ENCODE measurements around the gene KYAT1. TPM values are rescaled to one million over a fixed set of nuclear protein-coding genes. Genes with fewer than 3 reads are reported as not detected.
"Not testable (repeated sequence)": the region's sequence is repeated elsewhere in the genome, so short reads cannot be mapped to it uniquely, and the experiment has no call there.

Gene KYAT1
- total RNA-seq, 2 donors from 2014 or later = 19.9 to 49.0 TPM

DNA sequence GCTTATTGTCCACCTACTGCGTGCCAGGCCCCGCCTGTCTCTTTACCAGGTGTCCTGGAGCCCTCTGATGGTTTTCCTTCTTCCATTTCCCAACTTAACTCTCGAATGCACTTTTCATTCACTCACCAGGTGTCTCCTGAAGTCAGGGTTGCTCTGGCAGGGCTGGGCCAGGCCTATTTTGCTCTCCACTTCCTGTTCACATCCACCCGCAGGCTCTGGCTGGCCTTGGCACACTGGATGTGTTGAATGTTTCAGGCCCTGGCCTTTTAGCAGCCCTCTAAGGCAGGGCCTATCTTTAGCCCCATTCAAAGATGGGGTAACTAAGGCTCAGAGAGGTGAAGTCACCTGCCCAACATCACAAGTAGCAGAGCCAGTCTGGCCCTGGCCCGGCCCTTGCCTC, 16.6 kb upstream of the KYAT1 start:
- Mint-ChIP-seq H3K27ac (peak overlapping the region; percentile 80 to 92), H3K9me3 (no peaks in the 10 kb centered on the region), H3K36me3 (no peaks in the 10 kb centered on the region)
- ATAC-seq = no peak
- no peak for DNase-seq (ENCODE audit: low spot score in 2 of 2)

GRCh38 chr9:128895556-128895955, 13.8 kb upstream of the KYAT1 start:
- Mint-ChIP-seq H3K27ac (no peak overlapping the region), H3K9me3 (no peaks in the 10 kb centered on the region), H3K36me3 (no peaks in the 10 kb centered on the region)
- DNase-seq (ENCODE audit: low spot score in 2 of 2) (no peak), ATAC-seq (no peak)

GRCh38 chr9:128894764-128895163, 13.0 kb upstream of the KYAT1 start:
- Mint-ChIP-seq H3K27ac (peak overlapping the region in 1 of 2 donors; percentile 5), H3K36me3 (no peaks in the 10 kb centered on the region), H3K9me3 (no peaks in the 10 kb centered on the region)
- DNase-seq (ENCODE audit: low spot score in 2 of 2) = no peak
- ATAC-seq = peak; percentile 27 to 79

DNA sequence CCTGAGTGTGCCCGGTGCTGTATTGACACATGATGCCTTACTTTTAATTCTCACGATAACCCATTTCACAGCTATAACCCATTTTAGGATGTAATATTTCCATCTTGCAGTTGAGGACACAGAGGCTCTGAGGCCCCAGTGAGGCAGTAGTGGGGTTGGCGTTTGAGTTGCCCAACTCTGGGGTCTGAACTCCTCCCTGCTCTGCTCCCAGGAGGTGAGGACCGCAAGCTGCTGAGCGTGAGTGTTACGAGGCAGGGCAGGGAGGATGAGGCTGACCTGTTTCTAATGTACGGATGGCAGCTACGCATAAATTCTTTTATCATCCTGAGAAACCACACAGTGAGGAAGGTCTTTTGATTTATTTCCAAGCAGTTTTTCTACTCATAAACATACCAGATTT, 11.6 kb upstream of the KYAT1 start:
- Mint-ChIP-seq H3K27ac (peak overlapping the region; percentile 51 to 69), H3K36me3 (peaks cover 0 to 5% of the 10 kb centered on the region in 2 donors), H3K9me3 (no peaks in the 10 kb centered on the region)
- peak; percentile 29 to 50 for ATAC-seq
- DNase-seq (ENCODE audit: low spot score in 2 of 2) = no peak

DNA sequence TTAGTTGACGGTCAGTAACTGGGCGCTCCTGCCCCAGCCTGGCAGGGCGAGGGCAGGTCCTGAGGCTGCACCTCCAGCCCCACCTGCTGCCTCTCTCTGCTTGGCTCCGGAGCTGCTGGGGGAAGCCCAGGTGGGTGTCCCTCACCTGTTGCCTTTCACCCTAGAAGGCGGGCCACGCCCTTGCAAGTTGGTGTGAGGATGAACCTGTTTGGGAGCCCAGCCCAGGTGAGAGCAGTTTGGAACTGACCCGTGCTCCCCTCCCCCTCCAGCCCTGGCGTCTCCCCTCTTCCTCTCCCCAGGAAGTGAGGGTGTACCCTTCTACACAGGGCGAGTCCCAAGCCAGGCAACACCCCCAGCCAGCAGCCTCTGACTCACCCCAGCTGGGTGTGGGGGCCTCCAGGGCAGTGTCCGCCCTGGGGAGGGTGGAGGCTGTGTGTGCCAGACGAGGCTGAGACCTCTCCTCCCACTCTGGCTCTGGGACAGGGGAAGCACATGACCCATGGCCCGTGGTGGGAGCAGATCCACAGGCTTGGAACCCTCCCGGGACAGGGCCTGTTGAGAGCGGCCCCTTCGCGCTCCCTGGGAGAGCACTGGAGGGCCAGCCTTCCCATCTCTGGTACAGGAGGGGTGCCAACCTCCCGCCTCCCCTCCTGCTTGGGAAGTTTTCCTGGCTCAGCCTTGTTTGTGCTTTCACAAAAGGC, 10.6 kb upstream of the KYAT1 start:
- Mint-ChIP-seq H3K27ac (peak overlapping the region in 1 of 2 donors; percentile 69), H3K36me3 (peaks cover 0 to 5% of the 10 kb centered on the region in 2 donors), H3K9me3 (no peaks in the 10 kb centered on the region)
- DNase-seq (ENCODE audit: low spot score in 2 of 2) (no peak), ATAC-seq (peak in 1 of 2 donors; percentile 61)

- Mint-ChIP-seq H3K27ac (peak overlapping the region in 1 of 2 donors; percentile 61), H3K36me3 (peaks cover 0 to 5% of the 10 kb centered on the region in 2 donors), H3K9me3 (no peaks in the 10 kb centered on the region)
- DNase-seq (ENCODE audit: low spot score in 2 of 2) (no peak), ATAC-seq (no peak)
Observed at GRCh38 chr9:128891321-128892220, 9.8 kb upstream of the KYAT1 start.

DNA sequence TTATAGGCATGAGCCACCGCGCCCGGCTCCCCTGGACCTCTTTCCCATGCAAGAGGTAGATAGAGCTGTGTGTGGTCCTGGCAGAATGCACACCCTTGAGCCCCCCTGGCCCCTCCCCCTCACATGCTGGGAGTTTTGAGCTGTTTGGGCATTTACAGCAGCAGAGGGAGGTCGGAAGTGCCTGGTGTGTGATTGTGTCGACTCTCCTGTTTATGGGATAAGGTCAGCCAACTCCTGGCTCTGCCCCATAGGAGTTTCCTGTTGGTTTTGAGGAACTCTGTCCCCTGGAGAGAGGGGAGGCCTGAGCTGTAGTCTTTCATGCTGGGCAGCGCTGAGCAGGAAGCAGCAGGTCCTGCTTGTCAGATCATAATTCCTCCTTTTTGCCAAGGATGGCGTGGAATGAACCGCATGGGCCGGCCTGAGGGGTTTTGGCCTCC, 6.2 kb upstream of the KYAT1 start:
- DNase-seq (ENCODE audit: low spot score in 2 of 2) (no peak), ATAC-seq (no peak)
- no peaks in the 10 kb centered on the region for H3K9me3 Mint-ChIP-seq
- no peak overlapping the region for H3K27ac Mint-ChIP-seq
- peaks cover 4 to 11% of the 10 kb centered on the region in 2 donors for H3K36me3 Mint-ChIP-seq

GRCh38 chr9:128887049-128887448, 5.3 kb upstream of the KYAT1 start:
- peak overlapping the region in 1 of 2 donors; percentile 55 for H3K27ac Mint-ChIP-seq
- no peaks in the 10 kb centered on the region for H3K9me3 Mint-ChIP-seq
- peaks cover 10 to 17% of the 10 kb centered on the region in 2 donors for H3K36me3 Mint-ChIP-seq
- ATAC-seq (no peak), DNase-seq (ENCODE audit: low spot score in 2 of 2) (no peak)

DNA sequence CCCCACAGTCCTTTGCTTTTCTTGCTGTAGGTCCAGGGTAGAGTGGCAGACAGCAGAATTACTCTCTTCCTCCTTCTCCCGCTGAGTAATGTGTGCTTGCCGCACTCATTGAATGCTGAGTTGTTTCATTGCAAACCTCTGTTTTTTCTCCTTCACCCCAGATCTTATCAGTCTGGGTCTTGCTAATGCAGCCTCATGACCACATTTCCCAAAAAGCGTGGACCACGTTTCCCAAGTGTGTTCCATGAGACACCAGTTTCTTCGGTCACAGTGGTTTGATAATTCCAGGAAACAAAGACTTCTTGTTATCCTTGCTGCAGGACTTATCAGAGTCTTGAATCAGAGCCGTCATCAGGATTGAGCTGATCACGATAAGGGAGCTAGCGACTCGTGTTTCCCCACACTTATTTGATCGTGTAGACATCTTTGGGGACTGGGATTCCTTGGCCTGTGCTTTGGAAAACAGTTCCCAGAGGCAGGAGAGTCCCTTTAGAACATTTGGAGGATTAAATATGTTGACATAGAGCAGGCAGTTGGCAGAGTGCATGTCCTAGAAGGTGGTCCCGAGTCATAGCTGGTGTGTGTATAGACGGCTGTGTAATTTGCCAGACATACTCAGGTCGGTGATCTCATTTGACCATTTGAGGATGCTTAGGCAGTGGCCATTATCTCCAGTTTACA, 4.6 kb upstream of the KYAT1 start:
- H3K36me3 Mint-ChIP-seq = peaks cover 10 to 24% of the 10 kb centered on the region in 2 donors
- DNase-seq (ENCODE audit: low spot score in 2 of 2) (no peak), ATAC-seq (no peak)
- no peaks in the 10 kb centered on the region for H3K9me3 Mint-ChIP-seq
- H3K27ac Mint-ChIP-seq = peak overlapping the region in 1 of 2 donors; percentile 23

DNA sequence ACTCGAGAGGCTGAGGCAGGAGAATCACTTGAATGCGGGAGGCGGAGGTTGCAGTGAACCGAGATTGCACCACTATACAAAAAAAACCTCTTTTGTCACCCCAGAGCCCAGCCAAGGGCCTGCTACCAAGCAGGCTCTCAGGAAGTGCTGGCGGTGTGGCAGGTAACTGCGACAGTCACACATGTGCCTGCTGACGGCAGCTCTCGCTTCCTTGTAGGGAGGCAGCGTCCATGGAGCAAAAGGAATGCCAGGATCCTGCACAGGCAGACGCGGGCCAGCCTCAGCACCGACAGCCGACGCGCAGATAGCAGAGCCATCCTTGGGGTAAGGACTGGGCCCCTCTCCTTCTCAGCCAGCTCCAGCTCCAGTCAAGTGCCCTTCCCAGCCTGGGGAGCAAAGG, 4.0 kb upstream of the KYAT1 start:
- Mint-ChIP-seq H3K36me3 (peaks cover 12 to 29% of the 10 kb centered on the region in 2 donors), H3K27ac (no peak overlapping the region), H3K9me3 (no peaks in the 10 kb centered on the region)
- ATAC-seq (no peak), DNase-seq (ENCODE audit: low spot score in 2 of 2) (no peak)

GRCh38 chr9:128885376-128885775, 3.6 kb upstream of the KYAT1 start:
- H3K36me3 Mint-ChIP-seq = peaks cover 14 to 32% of the 10 kb centered on the region in 2 donors
- H3K9me3 Mint-ChIP-seq = no peaks in the 10 kb centered on the region
- ATAC-seq = no peak
- H3K27ac Mint-ChIP-seq = peak overlapping the region in 1 of 2 donors; percentile 57
- DNase-seq (ENCODE audit: low spot score in 2 of 2) = no peak

- DNase-seq (ENCODE audit: low spot score in 2 of 2) = no peak
- H3K9me3 Mint-ChIP-seq = no peaks in the 10 kb centered on the region
- ATAC-seq = no peak
- peak overlapping the region in 1 of 2 donors; percentile 75 for H3K27ac Mint-ChIP-seq
- H3K36me3 Mint-ChIP-seq = peaks cover 14 to 32% of the 10 kb centered on the region in 2 donors
Observed at GRCh38 chr9:128884164-128884563, 2.4 kb upstream of the KYAT1 start.

DNA sequence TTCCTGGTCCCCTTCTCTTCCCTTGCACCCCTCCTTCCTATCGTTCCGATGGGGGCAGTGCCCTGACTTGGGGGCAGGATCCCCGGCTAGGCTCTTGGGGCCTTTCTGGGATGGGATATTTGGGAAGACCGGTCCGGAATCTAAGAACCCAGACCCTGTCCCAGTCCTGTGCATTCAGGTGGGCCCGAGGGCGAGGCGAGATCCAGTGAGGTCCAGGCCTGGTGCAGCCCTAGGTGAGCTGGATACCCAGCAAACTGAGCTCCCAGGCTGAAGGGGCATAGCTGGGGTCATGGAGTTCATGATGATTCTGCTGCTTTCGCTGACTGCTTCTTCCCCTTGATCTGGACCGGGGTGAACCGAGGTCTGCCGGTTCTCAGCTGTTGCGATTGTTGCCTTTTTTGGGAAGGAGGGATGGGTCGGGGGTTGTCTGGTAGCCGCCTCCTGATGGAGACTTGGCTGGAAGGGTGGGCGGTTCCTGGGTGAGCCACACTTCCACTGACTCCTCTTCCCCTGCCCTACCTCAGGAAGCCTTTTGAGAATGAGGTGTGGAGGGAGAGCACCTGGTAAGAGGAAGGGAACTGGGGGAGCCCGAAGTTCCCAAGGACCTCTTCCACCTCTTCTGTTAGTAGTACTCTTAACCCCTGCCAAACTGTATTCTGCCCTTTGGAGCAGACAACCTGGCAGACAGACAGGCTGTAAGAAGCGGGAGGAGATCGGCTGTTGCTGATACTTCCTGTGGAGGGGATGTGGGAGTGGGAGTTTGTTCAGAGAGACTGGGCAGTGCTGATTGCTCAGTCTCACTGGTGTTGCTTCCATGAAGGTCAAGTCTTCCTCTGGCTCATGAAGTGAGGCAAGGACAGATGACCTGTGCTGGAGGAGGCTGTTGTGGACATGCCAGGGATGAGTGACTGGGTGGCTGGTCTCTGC, 1.2 kb upstream of the KYAT1 start:
- H3K36me3 Mint-ChIP-seq = peaks cover 14 to 27% of the 10 kb centered on the region in 2 donors
- DNase-seq (ENCODE audit: low spot score in 2 of 2) = no peak
- H3K27ac Mint-ChIP-seq = peak overlapping the region; percentile 95 to 97
- peak in 1 of 2 donors; percentile 35 for ATAC-seq
- H3K9me3 Mint-ChIP-seq = no peaks in the 10 kb centered on the region

DNA sequence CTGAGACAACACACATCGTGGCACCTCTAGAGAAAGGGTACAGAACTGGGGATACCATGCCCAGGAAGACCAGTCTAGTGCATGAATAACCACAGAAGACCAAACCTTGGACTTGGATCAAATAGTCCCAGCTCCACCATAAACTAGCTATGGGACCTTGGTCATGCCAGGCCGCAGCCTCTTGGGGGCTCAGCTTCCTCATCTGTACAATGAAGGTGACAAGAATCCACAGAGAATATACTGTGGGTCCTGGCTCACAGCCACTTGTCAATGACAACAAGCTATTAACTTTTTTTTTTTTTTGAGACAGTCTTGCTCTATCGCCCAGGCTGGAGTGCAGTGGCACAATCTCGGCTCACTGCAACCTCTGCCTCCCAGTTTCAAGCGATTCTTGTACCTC, 3.9 kb downstream of the KYAT1 start:
- H3K36me3 Mint-ChIP-seq = peaks cover 13 to 21% of the 10 kb centered on the region in 2 donors
- no peak overlapping the region for H3K27ac Mint-ChIP-seq
- DNase-seq (ENCODE audit: low spot score in 2 of 2) = no peak
- no peaks in the 10 kb centered on the region for H3K9me3 Mint-ChIP-seq
- ATAC-seq = no peak

- not testable (repeated sequence) for H3K27ac Mint-ChIP-seq; H3K36me3 Mint-ChIP-seq; DNase-seq (ENCODE audit: low spot score in 2 of 2); ATAC-seq; H3K9me3 Mint-ChIP-seq
Observed at GRCh38 chr9:128870941-128871265, 10.8 kb downstream of the KYAT1 start.

Measured in activated naive CD4-positive, alpha-beta T cell treated with anti-CD3 and anti-CD28 coated beads, Interleukin-2, amount 50 U/mL, for 72 hours (primary cell).